CD4-positive, CD25-positive, alpha-beta regulatory T cell (primary cell): ENCODE measurements around the gene AMN. TPM values are rescaled to one million over a fixed set of nuclear protein-coding genes. Genes with fewer than 3 reads are reported as not detected.
A peak's percentile ranks its signal among the peaks of the same experiment; 100 is the strongest.
"Not testable (repeated sequence)": the region's sequence is repeated elsewhere in the genome, so short reads cannot be mapped to it uniquely, and the experiment has no call there.

ENCODE experiments used
- ATAC-seq, 2 donors: fragments of 150-1000 bp; cut with Tn5 transposase; one replicate each; pipeline ENCODE4 v1.10.0; 2021; ENCODE audit warnings: low read depth in 2 of 2, moderate number of reproducible peaks in 2 of 2, moderate library complexity in 1 of 2
- DNase-seq, 3 donors: peaks; one replicate each; pipeline versions ENCODE4 v3.0.0 to v3.0.0-alpha.2; 2012 to 2022; ENCODE audit warnings: mixed read lengths in 1 of 3
- H3K27ac ChIP-seq: one replicate; pipeline ENCODE4 v1.7.0; 2013; ENCODE audit warnings: mild to moderate bottlenecking, low read length; ENCODE audit not compliant: insufficient read depth, poor library complexity, severe bottlenecking
- H3K27me3 ChIP-seq: one replicate; pipeline ENCODE4 v1.7.0; 2013; ENCODE audit warnings: low read length; ENCODE audit not compliant: control insufficient read depth, insufficient read depth
- H3K36me3 ChIP-seq: one replicate; pipeline ENCODE4 v1.7.0; 2013; ENCODE audit warnings: mild to moderate bottlenecking, low read length, moderate library complexity; ENCODE audit not compliant: control insufficient read depth, insufficient read depth
- H3K4me1 ChIP-seq: 2 replicates; pipeline ENCODE4 v1.7.0; 2013; ENCODE audit warnings: mild to moderate bottlenecking, low read length; ENCODE audit not compliant: insufficient read depth, control insufficient read depth, poor library complexity, severe bottlenecking
- H3K4me3 ChIP-seq: one replicate; pipeline ENCODE4 v1.7.0; 2013; ENCODE audit warnings: low read depth, mild to moderate bottlenecking, low read length, moderate library complexity
- H3K9me3 ChIP-seq, 2 experiments: 1 replicate in 1 of 2; 2 replicates in 1 of 2; pipeline ENCODE4 v1.7.0; 2013; ENCODE audit warnings: low read length in 2 of 2, mild to moderate bottlenecking in 1 of 2, moderate library complexity in 1 of 2; ENCODE audit not compliant: control insufficient read depth in 2 of 2
- H3K27ac Mint-ChIP-seq, 3 donors: one replicate each; pipeline ENCODE4 v1.8.0; 2020 to 2022; ENCODE audit warnings: mild to moderate bottlenecking in 3 of 3, mixed read lengths in 3 of 3, moderate library complexity in 2 of 3
- H3K27me3 Mint-ChIP-seq: one replicate; pipeline ENCODE4 v1.8.0; 2022; ENCODE audit warnings: mild to moderate bottlenecking, mixed read lengths
- H3K36me3 Mint-ChIP-seq: one replicate; pipeline ENCODE4 v1.8.0; 2020; ENCODE audit warnings: mixed read lengths
- H3K4me1 Mint-ChIP-seq, 4 donors: one replicate each; pipeline ENCODE4 v1.8.0; 2020 to 2022; ENCODE audit warnings: mixed read lengths in 4 of 4, mild to moderate bottlenecking in 1 of 4
- H3K4me3 Mint-ChIP-seq, 4 donors: one replicate each; pipeline ENCODE4 v1.8.0; 2020 to 2022; ENCODE audit warnings: mild to moderate bottlenecking in 4 of 4, mixed read lengths in 4 of 4, moderate library complexity in 3 of 4
- H3K9me3 Mint-ChIP-seq, 7 donors: one replicate each; pipeline ENCODE4 v1.8.0; 2020 to 2022; ENCODE audit warnings: mixed read lengths in 7 of 7, mild to moderate bottlenecking in 3 of 7, moderate library complexity in 2 of 7
- polyA plus RNA-seq, 4 donors: library from polyadenylated mRNA; unstranded; fragments of 300-500 nt; fragmentation: Illumina TruSeq; gene quantifications; one replicate each; pipeline ENCODE4 v1.2.3, GENCODE V29; 2021
- total RNA-seq: library from RNA; stranded (reverse); gene quantifications from one replicate; pipeline ENCODE4 v1.2.3, GENCODE V29; 2022

The AMN gene
- total and polyA plus RNA-seq, 5 donors from 2014 or later: 0.24 to 2.2 (median 0.66) TPM; not detected in 1

- Mint-ChIP-seq H3K27me3 (no peaks in the 10 kb centered on the region), H3K9me3 (no peaks in the 10 kb centered on the region), H3K4me3 (no peak overlapping the region), H3K4me1 (peaks cover 0 to 13% (median 0%) of the 10 kb centered on the region in 4 donors), H3K36me3 (peaks cover 48% of the 10 kb centered on the region), H3K27ac (peak overlapping the region in 1 of 3 donors; percentile 26)
- H3K9me3 ChIP-seq: no peaks in the 10 kb centered on the region
- DNase-seq: no peak
- H3K36me3 ChIP-seq: peaks cover 82% of the 10 kb centered on the region
- no peaks in the 10 kb centered on the region for H3K27me3 ChIP-seq
- H3K4me3 ChIP-seq: no peak overlapping the region
- ATAC-seq: no peak
- H3K4me1 ChIP-seq: no peaks in the 10 kb centered on the region
- H3K27ac ChIP-seq: no peak overlapping the region
Observed at GRCh38 chr14:102891556-102891955, 30.9 kb upstream of the AMN start.

DNA sequence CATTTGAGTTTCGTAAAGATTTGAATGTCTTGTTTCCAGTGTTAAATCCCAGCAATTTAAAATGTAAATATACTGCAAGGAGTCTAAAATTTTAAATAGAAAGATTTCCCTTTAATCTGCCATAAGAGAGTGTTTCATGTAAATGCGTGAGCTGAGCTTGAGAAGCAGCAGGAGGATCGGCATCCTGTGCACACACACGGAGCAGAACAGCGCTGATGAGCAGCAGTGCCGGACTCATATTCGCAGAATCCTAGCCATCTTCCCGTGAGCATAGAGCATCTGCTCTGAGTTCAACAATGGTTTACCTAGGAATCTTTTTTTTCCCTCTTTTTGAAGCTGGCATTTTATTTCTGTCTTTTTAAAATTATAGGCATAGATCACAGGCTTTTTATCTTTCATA is 29.8 kb upstream of the AMN start:
- Histone ChIP-seq H3K27me3 (no peaks in the 10 kb centered on the region), H3K4me3 (no peak overlapping the region), H3K27ac (no peak overlapping the region), H3K9me3 (no peaks in the 10 kb centered on the region), H3K4me1 (no peaks in the 10 kb centered on the region), H3K36me3 (peaks cover 82% of the 10 kb centered on the region)
- Mint-ChIP-seq H3K27ac (no peak overlapping the region), H3K4me1 (peaks cover 0 to 13% (median 0%) of the 10 kb centered on the region in 4 donors), H3K9me3 (no peaks in the 10 kb centered on the region), H3K36me3 (peaks cover 44% of the 10 kb centered on the region), H3K4me3 (no peak overlapping the region), H3K27me3 (no peaks in the 10 kb centered on the region)
- DNase-seq (no peak), ATAC-seq (no peak)

DNA sequence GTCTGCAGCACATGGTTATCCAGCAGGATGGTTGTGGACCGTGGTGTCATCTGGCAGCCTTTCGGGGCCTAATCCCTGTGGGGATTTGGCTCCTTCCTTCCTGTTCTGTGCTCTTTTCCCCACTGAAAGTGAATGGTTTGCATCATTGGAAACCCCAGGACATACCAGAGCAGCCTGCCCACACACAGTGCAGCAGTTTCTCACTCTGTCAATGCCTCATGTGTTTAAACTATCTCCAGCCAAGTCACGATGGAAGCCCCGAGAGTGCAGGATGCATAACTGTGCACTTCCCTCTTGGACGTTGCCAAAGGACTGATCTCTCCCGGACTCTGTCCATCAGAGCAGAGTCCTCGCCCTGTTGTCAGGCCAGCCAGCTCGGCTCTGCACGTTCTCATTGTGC is 29.0 kb upstream of the AMN start:
- no peaks in the 10 kb centered on the region for H3K9me3 ChIP-seq
- DNase-seq (no peak), ATAC-seq (no peak)
- peaks cover 0 to 13% (median 2%) of the 10 kb centered on the region in 4 donors for H3K4me1 Mint-ChIP-seq
- no peaks in the 10 kb centered on the region for H3K9me3 Mint-ChIP-seq
- no peak overlapping the region for H3K4me3 Mint-ChIP-seq
- no peaks in the 10 kb centered on the region for H3K4me1 ChIP-seq
- H3K36me3 ChIP-seq: peaks cover 84% of the 10 kb centered on the region
- no peak overlapping the region for H3K4me3 ChIP-seq
- H3K27me3 Mint-ChIP-seq: no peaks in the 10 kb centered on the region
- no peak overlapping the region for H3K27ac ChIP-seq
- no peaks in the 10 kb centered on the region for H3K27me3 ChIP-seq
- H3K36me3 Mint-ChIP-seq: peaks cover 42% of the 10 kb centered on the region
- H3K27ac Mint-ChIP-seq: peak overlapping the region in 1 of 3 donors; percentile 38

GRCh38 chr14:102896735-102897134 is 25.7 kb upstream of the AMN start:
- H3K36me3 ChIP-seq: peaks cover 67% of the 10 kb centered on the region
- peak overlapping the region in 1 of 3 donors; percentile 20 for H3K27ac Mint-ChIP-seq
- peaks cover 34% of the 10 kb centered on the region for H3K36me3 Mint-ChIP-seq
- not testable (repeated sequence) for H3K9me3 Mint-ChIP-seq, DNase-seq, H3K4me1 ChIP-seq, H3K4me3 ChIP-seq, ATAC-seq, H3K9me3 ChIP-seq, H3K4me3 Mint-ChIP-seq, H3K27ac ChIP-seq, H3K27me3 Mint-ChIP-seq, H3K27me3 ChIP-seq
- H3K4me1 Mint-ChIP-seq: peaks cover 5 to 17% (median 8%) of the 10 kb centered on the region in 4 donors

DNA sequence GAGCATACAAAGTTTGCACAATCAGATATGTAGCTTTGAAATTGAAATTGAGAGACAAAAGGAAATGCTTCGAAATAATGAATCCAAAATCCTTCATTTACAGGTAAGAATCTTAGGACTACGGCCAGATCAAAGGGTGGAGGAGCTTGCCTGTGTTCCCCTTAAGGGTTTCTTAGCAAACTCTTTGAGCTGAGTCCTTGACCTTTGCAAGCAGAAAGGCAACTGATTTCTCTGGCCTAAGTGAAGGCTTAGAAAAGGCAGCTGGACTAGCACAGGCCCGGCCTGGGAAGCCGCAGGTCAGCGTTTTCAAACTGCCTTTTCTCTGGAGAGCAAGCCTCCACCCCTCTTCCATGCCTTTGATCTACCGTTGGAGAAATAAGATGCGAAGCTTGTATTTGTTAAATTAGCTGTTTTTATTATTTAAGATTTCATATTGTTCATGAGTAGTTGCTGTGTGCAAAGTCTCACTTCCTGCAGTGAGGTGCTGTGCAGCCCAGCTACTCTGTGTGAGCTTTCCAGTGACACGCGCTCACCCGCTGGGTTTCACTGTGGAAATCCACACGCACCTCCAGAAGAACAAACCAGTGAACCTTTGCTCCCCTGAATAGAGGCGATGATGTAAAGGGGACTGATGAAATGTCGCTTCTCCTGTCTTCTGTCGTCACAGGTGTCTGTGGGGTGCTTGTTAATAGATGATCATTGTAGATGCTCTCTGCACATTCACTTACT is 25.0 kb upstream of the AMN start:
- H3K27me3 ChIP-seq: no peaks in the 10 kb centered on the region
- peaks cover 66% of the 10 kb centered on the region for H3K36me3 ChIP-seq
- no peaks in the 10 kb centered on the region for H3K4me1 ChIP-seq
- peaks cover 4 to 17% (median 8%) of the 10 kb centered on the region in 4 donors for H3K4me1 Mint-ChIP-seq
- no peaks in the 10 kb centered on the region for H3K9me3 Mint-ChIP-seq
- no peak for DNase-seq
- H3K9me3 ChIP-seq: no peaks in the 10 kb centered on the region
- no peak for ATAC-seq
- peak overlapping the region in 2 of 3 donors; percentile 60 to 82 for H3K27ac Mint-ChIP-seq
- H3K4me3 ChIP-seq: no peak overlapping the region
- H3K4me3 Mint-ChIP-seq: no peak overlapping the region
- peaks cover 31% of the 10 kb centered on the region for H3K36me3 Mint-ChIP-seq
- no peak overlapping the region for H3K27ac ChIP-seq
- no peaks in the 10 kb centered on the region for H3K27me3 Mint-ChIP-seq

GRCh38 chr14:102898298-102898697 is 24.2 kb upstream of the AMN start:
- no peak overlapping the region for H3K4me3 ChIP-seq
- no peak for DNase-seq
- Mint-ChIP-seq H3K4me1 (peaks cover 0 to 17% (median 8%) of the 10 kb centered on the region in 4 donors), H3K36me3 (peaks cover 30% of the 10 kb centered on the region), H3K4me3 (no peak overlapping the region), H3K27ac (peak overlapping the region in 2 of 3 donors; percentile 48 to 82), H3K27me3 (no peaks in the 10 kb centered on the region), H3K9me3 (no peaks in the 10 kb centered on the region)
- H3K36me3 ChIP-seq: peaks cover 69% of the 10 kb centered on the region
- no peaks in the 10 kb centered on the region for H3K27me3 ChIP-seq
- no peak for ATAC-seq
- no peak overlapping the region for H3K27ac ChIP-seq
- H3K9me3 ChIP-seq: no peaks in the 10 kb centered on the region
- H3K4me1 ChIP-seq: no peaks in the 10 kb centered on the region

- no peak for DNase-seq
- Mint-ChIP-seq H3K27me3 (no peaks in the 10 kb centered on the region), H3K4me3 (no peak overlapping the region), H3K36me3 (peaks cover 30% of the 10 kb centered on the region), H3K4me1 (peaks cover 0 to 17% (median 8%) of the 10 kb centered on the region in 4 donors), H3K9me3 (no peaks in the 10 kb centered on the region), H3K27ac (peak overlapping the region; percentile 45 to 72 (median 51))
- H3K4me1 ChIP-seq: no peaks in the 10 kb centered on the region
- H3K27ac ChIP-seq: no peak overlapping the region
- H3K36me3 ChIP-seq: peaks cover 69% of the 10 kb centered on the region
- H3K4me3 ChIP-seq: no peak overlapping the region
- ATAC-seq: no peak
- H3K9me3 ChIP-seq: no peaks in the 10 kb centered on the region
- H3K27me3 ChIP-seq: no peaks in the 10 kb centered on the region
Observed at GRCh38 chr14:102898776-102899515, 23.5 kb upstream of the AMN start.
